NOMO-1 treated with dmso at 0.1 percent for 144 hours (cell line): Measurements from ENCODE around the gene FFAR4.
"Not testable (repeated sequence)": the region's sequence is repeated elsewhere in the genome, so short reads cannot be mapped to it uniquely, and the experiment has no call there.

Experiments
- DNase-seq: peaks from one replicate; lab custom pipeline; 2025; ENCODE audit not compliant: unreplicated experiment; lab: John Stamatoyannopoulos, UW

FFAR4 gene

DNA sequence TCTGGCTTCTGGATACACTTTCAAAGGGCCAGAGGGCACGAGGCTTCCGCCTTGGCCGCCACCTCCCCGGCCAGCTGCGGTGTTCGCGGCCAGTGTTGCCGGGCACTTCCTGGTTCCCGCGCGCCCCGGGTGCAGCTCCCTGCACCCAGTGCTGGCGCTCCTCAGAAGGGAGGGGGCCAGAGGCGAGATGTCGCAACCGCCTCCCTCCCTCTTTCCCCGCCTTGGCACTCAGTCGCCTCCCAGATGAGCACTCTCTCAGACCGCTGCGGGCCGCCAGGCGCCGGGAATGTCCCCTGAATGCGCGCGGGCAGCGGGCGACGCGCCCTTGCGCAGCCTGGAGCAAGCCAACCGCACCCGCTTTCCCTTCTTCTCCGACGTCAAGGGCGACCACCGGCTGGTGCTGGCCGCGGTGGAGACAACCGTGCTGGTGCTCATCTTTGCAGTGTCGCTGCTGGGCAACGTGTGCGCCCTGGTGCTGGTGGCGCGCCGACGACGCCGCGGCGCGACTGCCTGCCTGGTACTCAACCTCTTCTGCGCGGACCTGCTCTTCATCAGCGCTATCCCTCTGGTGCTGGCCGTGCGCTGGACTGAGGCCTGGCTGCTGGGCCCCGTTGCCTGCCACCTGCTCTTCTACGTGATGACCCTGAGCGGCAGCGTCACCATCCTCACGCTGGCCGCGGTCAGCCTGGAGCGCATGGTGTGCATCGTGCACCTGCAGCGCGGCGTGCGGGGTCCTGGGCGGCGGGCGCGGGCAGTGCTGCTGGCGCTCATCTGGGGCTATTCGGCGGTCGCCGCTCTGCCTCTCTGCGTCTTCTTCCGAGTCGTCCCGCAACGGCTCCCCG lies at the start of gene FFAR4:
Gene FFAR4 (plus strand): TSS at position 231 of the 842 bp plus-strand sequence. CDS start 56 bp downstream, at position 287.
- DNase-seq: no peak

GRCh38 chr10:93518531-93518930 lies 47.9 kb upstream of the FFAR4 start:
- no peak for DNase-seq

- DNase-seq: no peak
Observed at GRCh38 chr10:93535293-93535692, 31.2 kb upstream of the FFAR4 start.

- DNase-seq: not testable (repeated sequence)
Observed at GRCh38 chr10:93540871-93541270, 25.6 kb upstream of the FFAR4 start.

GRCh38 chr10:93541402-93542357 lies 24.8 kb upstream of the FFAR4 start:
- DNase-seq: no peak

DNA sequence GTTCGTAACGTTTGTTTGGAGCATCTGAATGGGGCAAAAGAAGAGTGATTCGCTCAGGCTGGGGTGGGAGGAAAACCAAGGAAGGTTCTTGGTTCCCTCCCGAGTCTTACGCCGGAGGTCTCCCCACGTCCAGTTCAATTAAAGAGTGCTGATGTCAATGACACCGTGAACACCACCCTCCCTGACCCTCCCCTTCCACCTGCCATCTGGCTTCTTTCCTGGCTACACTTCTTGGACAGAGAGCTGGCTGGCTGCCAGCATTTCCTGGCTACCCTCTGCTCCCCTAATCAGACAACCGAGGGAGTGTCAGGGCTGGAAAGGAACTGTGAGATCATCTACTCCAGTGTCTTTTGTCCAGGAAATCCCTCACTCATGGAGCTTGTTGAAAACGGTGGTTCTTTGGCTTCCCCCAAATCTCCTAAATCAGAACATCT lies 24.1 kb upstream of the FFAR4 start:
- DNase-seq: no peak

- DNase-seq: not testable (repeated sequence)
Observed at GRCh38 chr10:93546995-93547394, 19.5 kb upstream of the FFAR4 start.

- no peak for DNase-seq
Observed at GRCh38 chr10:93547522-93547921, 18.9 kb upstream of the FFAR4 start.

- DNase-seq: no peak
Observed at GRCh38 chr10:93548376-93549071, 17.9 kb upstream of the FFAR4 start.

DNA sequence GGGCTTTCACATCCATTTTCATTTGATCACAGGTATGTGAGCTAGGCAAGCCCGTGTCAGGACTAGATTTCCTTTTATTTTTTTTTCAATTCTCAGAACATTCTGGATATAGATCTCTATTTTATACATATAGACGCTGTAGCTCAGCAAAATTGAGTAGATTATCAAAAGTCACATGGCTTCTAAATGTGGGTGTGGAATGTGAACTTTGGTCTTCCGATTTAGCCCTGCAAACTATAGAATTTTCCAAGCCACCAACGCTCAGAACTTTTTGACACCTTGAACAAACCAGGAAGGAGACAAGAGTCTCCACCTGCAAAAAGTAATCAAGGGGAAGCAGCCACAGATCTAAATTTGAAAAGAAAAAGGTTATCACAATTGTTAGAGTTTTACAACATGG lies 15.9 kb upstream of the FFAR4 start:
- DNase-seq: no peak

DNA sequence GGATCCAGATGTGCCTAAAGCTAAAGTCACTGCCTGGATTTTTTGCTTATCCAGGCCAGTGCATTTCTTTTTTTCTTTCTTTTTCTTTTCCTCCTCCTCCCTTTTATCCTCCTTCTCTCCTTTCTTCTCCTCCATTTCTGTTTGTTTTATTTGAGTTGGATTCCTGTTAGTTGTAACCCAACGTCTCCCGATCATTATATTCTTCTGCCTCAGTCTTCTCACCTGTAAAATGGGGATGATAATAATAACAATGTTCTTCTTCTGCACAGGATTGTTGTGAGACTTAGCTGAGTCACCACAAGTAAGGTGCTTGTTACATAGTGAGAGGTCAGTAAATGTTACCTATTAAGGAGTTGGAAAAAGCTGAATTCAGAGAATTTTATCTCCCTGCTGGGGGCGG lies 13.7 kb upstream of the FFAR4 start:
- no peak for DNase-seq

GRCh38 chr10:93553482-93554315 lies 12.8 kb upstream of the FFAR4 start:
- DNase-seq: no peak

DNA sequence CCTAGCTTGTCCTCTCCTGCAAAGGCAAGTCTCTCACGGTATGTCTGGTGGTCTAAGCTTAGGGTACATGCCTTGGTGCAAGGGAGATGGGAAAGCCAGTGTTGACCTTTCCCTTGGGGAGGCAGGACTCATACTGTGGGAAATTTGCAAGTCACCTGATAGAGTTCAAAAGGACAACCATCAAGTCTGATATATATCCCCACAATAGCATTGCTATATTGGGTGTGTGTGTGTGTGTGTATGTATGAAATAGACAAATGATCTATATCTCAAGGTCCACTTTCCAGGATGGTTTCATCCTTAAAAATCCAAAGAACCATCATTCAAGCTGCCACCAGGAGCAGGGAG lies 12.2 kb upstream of the FFAR4 start:
- DNase-seq: no peak

GRCh38 chr10:93554760-93555432 lies 11.6 kb upstream of the FFAR4 start:
- peak; percentile 83 for DNase-seq

DNA sequence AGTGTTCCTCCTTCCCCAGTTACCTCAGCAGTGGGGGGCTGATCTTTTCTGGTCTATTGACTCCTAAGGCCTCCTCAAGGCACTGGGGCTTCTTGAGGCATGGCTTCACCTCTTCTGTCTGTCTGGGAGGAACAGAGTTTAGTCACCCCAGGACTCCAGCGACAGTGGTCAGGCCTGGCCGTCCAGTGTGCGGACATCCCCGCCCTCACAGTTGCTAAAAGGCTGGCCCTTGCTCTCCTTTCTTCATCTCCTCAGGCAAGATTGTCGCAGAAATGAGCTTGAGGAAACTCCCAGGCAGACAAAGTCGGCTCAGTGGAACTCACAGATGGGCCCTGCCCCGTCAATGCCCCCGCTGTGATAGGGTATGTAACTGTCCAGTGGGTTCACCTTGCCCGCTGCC lies 7.0 kb upstream of the FFAR4 start:
- no peak for DNase-seq

DNA sequence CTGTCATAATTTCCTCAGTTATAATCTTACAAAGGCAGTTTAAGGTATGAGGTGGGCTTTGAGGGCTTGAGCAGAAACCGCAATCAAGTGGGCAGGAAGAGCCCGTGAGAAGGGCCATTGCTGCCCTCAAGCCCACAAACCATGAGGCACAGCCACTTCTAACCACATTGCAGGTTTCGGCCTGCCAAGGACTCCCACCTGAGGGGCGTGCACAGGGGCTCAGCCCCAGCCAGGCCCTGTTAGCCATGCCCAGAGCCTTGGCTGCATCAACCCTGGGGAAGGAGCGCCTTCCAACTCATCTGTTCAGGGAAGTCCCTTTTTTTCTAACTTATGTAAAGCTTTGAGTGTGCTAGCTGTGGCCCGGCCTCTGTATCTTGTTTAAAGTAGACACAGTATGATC lies 5.9 kb upstream of the FFAR4 start:
- no peak for DNase-seq

DNA sequence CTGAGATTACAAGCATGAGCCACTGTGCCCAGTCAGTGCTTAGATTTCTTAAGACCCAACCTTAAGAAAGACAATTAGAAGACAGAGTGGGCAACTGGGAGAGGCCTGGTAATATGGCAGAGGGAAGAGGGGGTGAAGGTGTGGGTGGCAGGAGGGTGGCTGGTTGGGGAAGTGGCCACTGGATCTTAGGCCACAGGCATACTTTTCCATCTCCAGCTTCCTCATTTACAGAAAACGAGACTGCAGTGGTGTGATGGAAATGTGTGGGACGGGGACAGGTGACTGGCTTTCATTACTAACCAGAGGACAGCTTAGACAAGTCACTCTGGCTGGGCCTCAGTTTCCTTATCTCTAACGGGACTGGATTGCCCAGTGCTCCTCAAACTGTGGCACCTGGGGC lies 1.0 kb upstream of the FFAR4 start:
- no peak for DNase-seq

DNA sequence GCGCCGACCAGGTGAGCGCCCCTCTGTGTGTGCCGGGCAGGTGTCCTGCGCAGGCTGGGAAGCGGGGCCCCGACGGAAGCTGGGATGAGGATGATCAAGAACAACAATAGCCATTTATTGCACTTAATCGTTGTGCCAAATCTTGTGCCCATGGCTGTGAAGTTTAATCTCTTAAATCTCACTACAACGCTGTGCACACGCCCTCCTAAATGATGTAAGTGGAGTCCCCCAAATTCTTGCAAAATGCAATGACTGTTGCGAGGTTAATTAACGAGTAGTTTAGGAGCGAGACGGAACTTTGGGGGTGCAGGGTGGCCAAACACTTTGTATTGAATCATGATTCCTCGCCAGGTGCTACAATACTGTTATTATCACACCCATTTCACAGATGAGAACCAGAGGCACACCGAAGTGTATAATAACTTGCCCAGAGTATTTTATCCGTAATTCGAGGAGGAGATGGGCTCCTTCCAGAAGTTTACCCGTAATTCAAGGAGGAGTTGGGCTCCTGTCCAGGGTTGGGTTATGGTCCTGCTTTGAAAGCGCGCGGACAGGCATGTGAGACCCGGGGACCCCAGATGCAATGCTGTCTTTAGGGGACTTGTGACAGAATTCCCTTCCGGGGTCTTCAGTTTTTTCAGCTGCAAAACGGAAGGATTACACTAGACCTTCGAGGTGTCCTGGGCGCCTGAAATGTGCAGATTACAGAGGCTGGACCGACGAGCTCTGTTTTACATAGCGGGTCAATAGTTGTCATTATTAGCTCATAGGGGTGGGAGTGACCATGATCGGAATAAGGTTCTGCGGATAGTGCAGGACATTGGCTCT lies 1.0 kb downstream of the FFAR4 start:
- DNase-seq: no peak

GRCh38 chr10:93568105-93568390 lies 1.6 kb downstream of the FFAR4 start:
- no peak for DNase-seq
